H1 (cell line): ENCODE measurements around the gene PALD1. TPM values are rescaled to one million over a fixed set of nuclear protein-coding genes. Genes with fewer than 3 reads are reported as not detected.

Experiments
- CTCF ChIA-PET: fragments of 300-600 bp; sonication (Branson Sonifier 250); formaldehyde crosslinking; loops from one replicate; lab custom pipeline; 2021; ENCODE audit not compliant: partially characterized antibody; lab: Charles Lee
- POLR2A ChIA-PET: fragments of 300-600 bp; sonication (Branson Sonifier 250); formaldehyde crosslinking; loops from one replicate; lab custom pipeline; 2021; ENCODE audit warnings: inconsistent platforms; ENCODE audit not compliant: partially characterized antibody; lab: Charles Lee
- DNase-seq, 2 experiments: peaks; one replicate each; pipeline versions ENCODE4 v3.0.0 to v3.0.0-alpha.2; 2010 to 2022; ENCODE audit warnings: low spot score in 2 of 2, low read depth in 1 of 2, mixed read lengths in 1 of 2
- FAIRE-seq: peaks from 2 replicates; lab custom pipeline; 2011; peaks lifted over from hg19 to GRCh38; lab: Jason Lieb, UNC
- H2AFZ ChIP-seq: 2 replicates; pipeline ENCODE4 v1.8.1; 2012; ENCODE audit warnings: low read length, inconsistent platforms
- H2AK5ac ChIP-seq: 2 replicates; pipeline ENCODE4 v1.6.1; 2013; ENCODE audit warnings: low read depth, low read length
- H2BK120ac ChIP-seq: replicated peaks from 2 replicates; pipeline ENCODE3; 2013; ENCODE audit warnings: low read depth, low read length, inconsistent platforms
- H2BK12ac ChIP-seq: 2 replicates; pipeline ENCODE4 v1.6.1; 2013; ENCODE audit warnings: low read depth, low read length
- H2BK15ac ChIP-seq: 2 replicates; pipeline ENCODE4 v1.6.1; 2013; ENCODE audit warnings: low read length
- H2BK20ac ChIP-seq: 2 replicates; pipeline ENCODE4 v1.6.1; 2013; ENCODE audit warnings: low read length
- H2BK5ac ChIP-seq: 2 replicates; pipeline ENCODE4 v1.6.1; 2013; ENCODE audit warnings: low read depth, low read length
- H3K14ac ChIP-seq: 2 replicates; pipeline ENCODE4 v1.6.1; 2013; ENCODE audit warnings: inconsistent platforms; ENCODE audit not compliant: insufficient read length
- H3K18ac ChIP-seq: 2 replicates; pipeline ENCODE4 v1.6.1; 2013; ENCODE audit warnings: low read length; ENCODE audit errors: extremely low read depth
- H3K23ac ChIP-seq: 2 replicates; pipeline ENCODE4 v1.6.1; 2013; ENCODE audit warnings: inconsistent platforms; ENCODE audit not compliant: insufficient read length
- H3K23me2 ChIP-seq: 2 replicates; pipeline ENCODE4 v1.6.1; 2013; ENCODE audit warnings: low read depth, low read length
- H3K27ac ChIP-seq: 2 replicates; pipeline ENCODE4 v1.6.1; 2011; ENCODE audit warnings: low read depth, low read length, inconsistent platforms
- H3K27me3 ChIP-seq, 4 experiments: replicated peaks in 1 of 4; 1 replicate in 1 of 4; 2 replicates in 3 of 4; pipeline versions ENCODE4 v1.6.1 to v1.8.1; 2011 to 2013; ENCODE audit warnings: low read length in 3 of 4, mild to moderate bottlenecking in 3 of 4, inconsistent platforms in 2 of 4, mixed read lengths in 2 of 4, moderate library complexity in 1 of 4; ENCODE audit not compliant: control insufficient read depth in 3 of 4, insufficient read depth in 3 of 4; ENCODE audit errors: extremely low read depth in 1 of 4
- H3K36me3 ChIP-seq, 4 experiments: 2 replicates each; pipeline versions ENCODE4 v1.6.1 to v1.8.1; 2011 to 2013; ENCODE audit warnings: mild to moderate bottlenecking in 4 of 4, low read length in 3 of 4, moderate library complexity in 2 of 4, control low read depth in 1 of 4, inconsistent platforms in 1 of 4; ENCODE audit not compliant: insufficient read depth in 4 of 4, control insufficient read depth in 2 of 4
- H3K4ac ChIP-seq: replicated peaks from 2 replicates; pipeline ENCODE3; 2013; ENCODE audit warnings: low read length, low read depth, mixed read lengths, inconsistent platforms; ENCODE audit not compliant: insufficient read length
- H3K4me1 ChIP-seq, 4 experiments: replicated peaks in 1 of 4; 1 replicate in 1 of 4; 2 replicates in 3 of 4; pipeline versions ENCODE4 v1.6.1 to v1.8.1; 2011 to 2013; ENCODE audit warnings: low read length in 3 of 4, inconsistent platforms in 2 of 4, mixed read lengths in 1 of 4; ENCODE audit not compliant: insufficient read depth in 4 of 4, control insufficient read depth in 3 of 4
- H3K4me2 ChIP-seq, 2 experiments: 2 replicates each; pipeline versions ENCODE4 v1.6.1 to v1.8.1; 2011 to 2013; ENCODE audit warnings: low read depth in 2 of 2, low read length in 2 of 2, control low read depth in 1 of 2, inconsistent platforms in 1 of 2, mild to moderate bottlenecking in 1 of 2; ENCODE audit not compliant: insufficient read depth in 1 of 2
- H3K4me3 ChIP-seq, 4 experiments: fragments of 200-600, 300-600 bp in 1 of 4; sonication (generic), shearing (Covaris generic), sonication (Bioruptor Twin) in 1 of 4; 2 replicates each; pipeline versions ENCODE4 v1.5.1 to v1.8.1; 2011 to 2016; ENCODE audit warnings: low read length in 4 of 4, low read depth in 3 of 4, control low read depth in 2 of 4, inconsistent platforms in 2 of 4, mild to moderate bottlenecking in 2 of 4, mixed read lengths in 1 of 4, moderate library complexity in 1 of 4; ENCODE audit not compliant: insufficient read depth in 2 of 4; ENCODE audit errors: extremely low read depth in 1 of 4
- H3K56ac ChIP-seq: replicated peaks from 2 replicates; pipeline ENCODE3; 2013; ENCODE audit warnings: low read depth, mild to moderate bottlenecking, mixed read lengths, low read length, inconsistent platforms; ENCODE audit not compliant: insufficient read length
- H3K79me1 ChIP-seq: 2 replicates; pipeline ENCODE4 v1.6.1; 2013; ENCODE audit warnings: low read depth, low read length, control low read depth
- H3K79me2 ChIP-seq, 2 experiments: 2 replicates each; pipeline versions ENCODE4 v1.6.1 to v1.8.1; 2012 to 2013; ENCODE audit warnings: low read length in 2 of 2, mild to moderate bottlenecking in 2 of 2, inconsistent platforms in 1 of 2; ENCODE audit not compliant: insufficient read depth in 2 of 2, control insufficient read depth in 1 of 2
- H3K9ac ChIP-seq, 4 experiments: replicated peaks in 1 of 4; 1 replicate in 1 of 4; 2 replicates in 3 of 4; pipeline versions ENCODE4 v1.6.1 to v1.8.1; 2011 to 2013; ENCODE audit warnings: low read depth in 3 of 4, low read length in 3 of 4, control low read depth in 2 of 4, mild to moderate bottlenecking in 2 of 4, moderate library complexity in 2 of 4, inconsistent platforms in 1 of 4; ENCODE audit errors: extremely low read depth in 1 of 4
- H3K9me3 ChIP-seq, 2 experiments: 2 replicates each; pipeline versions ENCODE4 v1.6.1 to v1.8.1; 2012 to 2013; ENCODE audit warnings: mild to moderate bottlenecking in 2 of 2, moderate library complexity in 2 of 2, control low read depth in 1 of 2, inconsistent platforms in 1 of 2, low read depth in 1 of 2, low read length in 1 of 2, mixed read lengths in 1 of 2; ENCODE audit not compliant: insufficient read depth in 2 of 2
- H4K20me1 ChIP-seq, 2 experiments: replicated peaks in 1 of 2; 2 replicates each; pipeline versions ENCODE3 to v1.8.1; 2011 to 2013; ENCODE audit warnings: inconsistent platforms in 2 of 2, low read length in 2 of 2, mild to moderate bottlenecking in 1 of 2; ENCODE audit not compliant: insufficient read depth in 2 of 2, control insufficient read depth in 1 of 2
- H4K5ac ChIP-seq: 2 replicates; pipeline ENCODE4 v1.6.1; 2013; ENCODE audit warnings: low read length, low read depth, mixed read lengths, inconsistent platforms; ENCODE audit not compliant: insufficient read length
- H4K8ac ChIP-seq: 2 replicates; pipeline ENCODE4 v1.8.0; 2013; ENCODE audit warnings: mild to moderate bottlenecking, moderate library complexity, low read length, inconsistent platforms; ENCODE audit not compliant: insufficient read depth; ENCODE audit errors: extremely low read depth
- H4K91ac ChIP-seq: replicated peaks from 2 replicates; pipeline ENCODE3; 2013; ENCODE audit warnings: low read length, mixed read lengths, inconsistent platforms; ENCODE audit not compliant: insufficient read length
- ASH2L ChIP-seq: fragments of 200-600, 300-600 bp; sonication (generic); IDR thresholded peaks from one replicate; pipeline ENCODE4 v1.7.1; 2017; ENCODE audit warnings: low read length
- BACH1 ChIP-seq: IDR thresholded peaks from 2 replicates; pipeline ENCODE4 v1.6.1; 2012; ENCODE audit warnings: low read length, improper control_type of control experiment
- CBX8 ChIP-seq: fragments of 300-800, 300-1000 bp; sonication (generic); IDR thresholded peaks from 2 replicates; pipeline ENCODE4 v1.7.1; 2016; ENCODE audit warnings: low read depth, low read length, borderline replicate concordance
- FOSL1 ChIP-seq: IDR thresholded peaks from 2 replicates; pipeline ENCODE4 v1.6.1; 2011; ENCODE audit warnings: mild to moderate bottlenecking, low read depth, low read length, moderate library complexity; ENCODE audit not compliant: insufficient read depth
- SAP30 ChIP-seq: fragments of 300-600 bp; sonication (generic); IDR thresholded peaks from 2 replicates; pipeline ENCODE4 v1.7.1; 2012; ENCODE audit warnings: low read length, moderate library complexity, mild to moderate bottlenecking, inconsistent platforms; ENCODE audit not compliant: insufficient read depth, insufficient replicate concordance
- SIRT6 ChIP-seq: IDR thresholded peaks from one replicate; pipeline ENCODE4 v1.7.1; 2012; ENCODE audit warnings: low read length, inconsistent platforms
- SP1 ChIP-seq: IDR thresholded peaks from 2 replicates; pipeline ENCODE4 v1.6.1; 2011; ENCODE audit warnings: low read depth, low read length
- WGBS, 2 experiments: shearing (Covaris generic) in 1 of 2; methylation state at CpG; one replicate each; pipeline versions ENCODE4 v1.1.6 to v1.1.7; 2013 to 2015; ENCODE audit warnings: low lambda C conversion rate in 2 of 2, mixed read lengths in 2 of 2, inconsistent platforms in 1 of 2, low coverage in 1 of 2, missing lambda C conversion rate in 1 of 2; ENCODE audit not compliant: insufficient replicate concordance in 2 of 2, insufficient coverage in 1 of 2, insufficient read length in 1 of 2; ENCODE audit errors: extremely low coverage in 1 of 2, missing lambda C conversion rate in 1 of 2; 5-methylcytosine and 5-hydroxymethylcytosine counted together
- polyA plus RNA-seq, 7 experiments: library from polyadenylated mRNA; depleted of rRNA in 3 of 7; stranded (reverse) in 5 of 7; unstranded in 2 of 7; fragments of >200 nt in 5 of 7; fragments of 200-250 nt in 2 of 7; gene quantifications; 1 replicate in 5 of 7; 2 replicates in 1 of 7; 4 replicates in 1 of 7; pipeline versions ENCODE4 v1.2.1 to v1.2.3, GENCODE V29; 2011 to 2013; ENCODE audit warnings: missing spikeins in 2 of 7, mixed read lengths in 2 of 7
- total RNA-seq: library from RNA; stranded (reverse); fragmentation: NEBNext Ultra II Directional; extraction: Animal tissue kit (Norgen Biotek cat#: 25700); gene quantifications from 2 replicates; pipeline ENCODE4 v1.2.1, GENCODE V29; 2021
- TF ChIP-seq, protein P1 (sequence below): IDR thresholded peaks from 2 replicates; pipeline ENCODE4 v1.6.1; 2011; ENCODE audit warnings: low read depth, mild to moderate bottlenecking, low read length; ENCODE audit not compliant: insufficient read depth
- TF ChIP-seq, protein P2 (sequence below): IDR thresholded peaks from 2 replicates; pipeline ENCODE4 v1.6.1; 2011; ENCODE audit warnings: low read length, improper control_type of control experiment

PALD1 gene
- total and polyA plus RNA-seq, 2 of the 8 experiments (the other 6 are each of a cell fraction or from before 2014, with no cell fraction given): 13.3 to 32.8 TPM

DNA sequence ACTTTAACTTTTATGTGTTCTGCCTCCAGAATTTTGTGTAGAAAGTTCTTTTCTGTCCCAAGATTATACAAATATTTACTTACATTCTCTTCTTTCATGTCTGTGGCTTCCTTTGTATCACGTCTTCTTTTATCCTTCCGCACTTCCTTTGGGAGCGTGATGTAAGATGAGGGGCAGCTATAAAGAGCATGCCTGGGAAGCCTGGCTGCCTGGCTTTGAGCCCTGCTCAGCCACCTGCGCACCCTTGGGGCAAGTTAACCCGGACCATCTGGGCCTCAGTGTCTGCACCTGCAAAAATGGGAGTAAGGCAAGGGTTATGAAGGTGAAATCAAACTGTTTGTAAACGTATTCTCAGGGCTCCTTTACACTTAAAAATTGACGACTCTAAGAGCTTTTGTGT is 25.2 kb downstream of the PALD1 start:
- no peak overlapping the region for H2AFZ ChIP-seq
- no peak overlapping the region for H2BK15ac ChIP-seq
- peaks cover 0 to 17% (median 8%) of the 10 kb centered on the region in 4 experiments; a peak in 6 of 7 replicates for H3K4me1 ChIP-seq
- H3K79me1 ChIP-seq: no peaks in the 10 kb centered on the region; the same call in none of the 2 replicates
- 0 out of 4 replicates have a peak, but pooled peaks cover 0 to 9% of the 10 kb centered on the region in 2 experiments for H3K79me2 ChIP-seq
- peaks cover 0 to 6% of the 10 kb centered on the region in 2 experiments for H4K20me1 ChIP-seq
- H2BK20ac ChIP-seq: no peak overlapping the region
- no peak overlapping the region for H3K4me3 ChIP-seq
- no peak overlapping the region for H3K23ac ChIP-seq
- no peaks in the 10 kb centered on the region for H3K9me3 ChIP-seq
- TF ChIP-seq, protein P1, sequence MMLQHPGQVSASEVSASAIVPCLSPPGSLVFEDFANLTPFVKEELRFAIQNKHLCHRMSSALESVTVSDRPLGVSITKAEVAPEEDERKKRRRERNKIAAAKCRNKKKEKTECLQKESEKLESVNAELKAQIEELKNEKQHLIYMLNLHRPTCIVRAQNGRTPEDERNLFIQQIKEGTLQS: no peak
- TF ChIP-seq, protein P2, sequence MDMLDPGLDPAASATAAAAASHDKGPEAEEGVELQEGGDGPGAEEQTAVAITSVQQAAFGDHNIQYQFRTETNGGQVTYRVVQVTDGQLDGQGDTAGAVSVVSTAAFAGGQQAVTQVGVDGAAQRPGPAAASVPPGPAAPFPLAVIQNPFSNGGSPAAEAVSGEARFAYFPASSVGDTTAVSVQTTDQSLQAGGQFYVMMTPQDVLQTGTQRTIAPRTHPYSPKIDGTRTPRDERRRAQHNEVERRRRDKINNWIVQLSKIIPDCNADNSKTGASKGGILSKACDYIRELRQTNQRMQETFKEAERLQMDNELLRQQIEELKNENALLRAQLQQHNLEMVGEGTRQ: no peak
- TF ChIP-seq BACH1 (no peak), CBX8 (no peak), FOSL1 (no peak), SP1 (no peak), SIRT6 (no peak), SAP30 (no peak), ASH2L (no peak)
- H4K5ac ChIP-seq: no peak overlapping the region
- no peaks in the 10 kb centered on the region; the same call in 1 of the 2 replicates for H3K23me2 ChIP-seq
- H4K91ac ChIP-seq: no peak overlapping the region
- no peak for DNase-seq
- ChIA-PET POLR2A (interaction anchor here (0.7 kb wide), 1 partner anchor 13 kb away, joined by 3 read pairs; no protein-coding TSS in a partner anchor), CTCF (interaction anchor here (1.3 to 1.9 kb wide), 5 partner anchors 8 to 43 kb away, joined by 3 to 6 read pairs (median 4); no protein-coding TSS in a partner anchor)
- no peaks in the 10 kb centered on the region for H3K36me3 ChIP-seq
- H4K8ac ChIP-seq: no peak overlapping the region
- H2AK5ac ChIP-seq: no peak overlapping the region
- FAIRE-seq: no peak
- no peak overlapping the region for H3K9ac ChIP-seq
- H3K4ac ChIP-seq: no peak overlapping the region
- H3K4me2 ChIP-seq: no peak overlapping the region
- H3K14ac ChIP-seq: no peak overlapping the region
- H2BK5ac ChIP-seq: no peak overlapping the region
- H2BK120ac ChIP-seq: no peak overlapping the region
- no peak overlapping the region for H2BK12ac ChIP-seq
- no peak overlapping the region for H3K18ac ChIP-seq
- WGBS, 2 experiments: 86% methylated on average over 7 of the region's 7 CpGs; no CpG with 5 or more reads in 1 of the 2 experiments
- no peak overlapping the region for H3K27ac ChIP-seq
- H3K27me3 ChIP-seq: no peaks in the 10 kb centered on the region
- H3K56ac ChIP-seq: no peak overlapping the region
